T-cell (primary cell): Measurements from ENCODE around the gene TACSTD2. TPM values are rescaled to one million over a fixed set of nuclear protein-coding genes. Genes with fewer than 3 reads are reported as not detected.
"Not testable (repeated sequence)": the region's sequence is repeated elsewhere in the genome, so short reads cannot be mapped to it uniquely, and the experiment has no call there.

Experiments
- ATAC-seq, 4 experiments: fragments of 200-7000 bp in 3 of 4; fragments of 150-1000 bp in 1 of 4; cut with Tn5 transposase; replicated peaks in 1 of 4; 1 replicate in 3 of 4; 2 replicates in 1 of 4; pipeline ENCODE4 v1.10.0; 2021; ENCODE audit warnings: moderate library complexity in 3 of 4, mild to moderate bottlenecking in 2 of 4, moderate number of reproducible peaks in 1 of 4
- CTCF ChIA-PET, 2 donors: fragments of 300-600 bp; sonication (Branson Sonifier 250); formaldehyde crosslinking; loops; one replicate each; lab custom pipeline; 2022; ENCODE audit warnings: antibody characterized with exemption in 2 of 2; lab: Charles Lee
- POLR2A ChIA-PET, 2 donors: fragments of 300-600 bp; sonication (Branson Sonifier 250); formaldehyde crosslinking; loops; one replicate each; lab custom pipeline; 2022; ENCODE audit warnings: antibody characterized with exemption in 2 of 2; lab: Charles Lee
- DNase-seq, 35 experiments: peaks; one replicate each; pipeline versions ENCODE4 v3.0.0 to v3.0.0-alpha.2; 2013 to 2023
- H3K27ac ChIP-seq: one replicate; pipeline ENCODE4 v1.5.1; 2013; ENCODE audit warnings: low read length
- H3K27me3 ChIP-seq, 2 experiments: replicated peaks in 1 of 2; 1 replicate in 1 of 2; 2 replicates in 1 of 2; pipeline versions ENCODE4 v1.6.1 to v1.7.0; 2013; ENCODE audit warnings: low read length in 1 of 2, mixed read lengths in 1 of 2; ENCODE audit not compliant: control insufficient read depth in 2 of 2, insufficient read depth in 2 of 2; ENCODE audit errors: extremely low read depth in 1 of 2
- H3K36me3 ChIP-seq, 2 donors: 1 replicate in 1 of 2; 2 replicates in 1 of 2; pipeline versions ENCODE4 v1.6.1 to v1.7.0; 2013; ENCODE audit warnings: low read length in 1 of 2; ENCODE audit not compliant: control insufficient read depth in 2 of 2, insufficient read depth in 1 of 2; ENCODE audit errors: extremely low read depth in 1 of 2
- H3K4me1 ChIP-seq, 2 experiments: 1 replicate in 1 of 2; 2 replicates in 1 of 2; pipeline versions ENCODE4 v1.6.1 to v1.7.0; 2013; ENCODE audit warnings: low read length in 2 of 2, mixed read lengths in 1 of 2; ENCODE audit not compliant: insufficient read depth in 2 of 2, control insufficient read depth in 1 of 2; ENCODE audit errors: extremely low read depth in 1 of 2
- H3K4me3 ChIP-seq, 2 donors: 1 replicate in 1 of 2; 2 replicates in 1 of 2; pipeline versions ENCODE4 v1.5.1 to v1.7.0; 2013; ENCODE audit warnings: mild to moderate bottlenecking in 2 of 2, low read length in 1 of 2, moderate library complexity in 1 of 2; ENCODE audit not compliant: control insufficient read depth in 1 of 2; ENCODE audit errors: extremely low read depth in 1 of 2
- H3K9me3 ChIP-seq: 2 replicates; pipeline ENCODE4 v1.7.0; 2013
- H3K27ac Mint-ChIP-seq, 2 donors: one replicate each; pipeline ENCODE4 v1.8.0; 2020 to 2021; ENCODE audit warnings: mild to moderate bottlenecking in 2 of 2, mixed read lengths in 2 of 2
- H3K27me3 Mint-ChIP-seq, 2 donors: one replicate each; pipeline ENCODE4 v1.8.0; 2021 to 2022; ENCODE audit warnings: mixed read lengths in 2 of 2
- H3K36me3 Mint-ChIP-seq: one replicate; pipeline ENCODE4 v1.8.0; 2021; ENCODE audit warnings: mixed read lengths
- H3K4me1 Mint-ChIP-seq, 3 donors: one replicate each; pipeline ENCODE4 v1.8.0; 2020 to 2022; ENCODE audit warnings: mixed read lengths in 3 of 3, mild to moderate bottlenecking in 1 of 3
- H3K4me3 Mint-ChIP-seq, 3 donors: one replicate each; pipeline ENCODE4 v1.8.0; 2020 to 2022; ENCODE audit warnings: mild to moderate bottlenecking in 3 of 3, mixed read lengths in 3 of 3, moderate library complexity in 3 of 3
- H3K9me3 Mint-ChIP-seq, 3 donors: one replicate each; pipeline ENCODE4 v1.8.0; 2020 to 2022; ENCODE audit warnings: mixed read lengths in 3 of 3
- WGBS: methylation state at CpG from one replicate; pipeline ENCODE4 v1.1.5; 2013; ENCODE audit warnings: missing lambda C conversion rate; ENCODE audit not compliant: insufficient coverage; 5-methylcytosine and 5-hydroxymethylcytosine counted together
- total RNA-seq, 35 experiments: library from RNA in 6 of 35; stranded (reverse) in 6 of 35; fragments of 120-200 nt in 1 of 35; gene quantifications; one replicate each; pipeline versions ENCODE4 v1.2.1 to v1.2.4 and lab custom pipeline; 2013 to 2026

Gene TACSTD2
- total RNA-seq, 5 donors from 2014 or later (not counting 1 experiment from before 2014, with no cell fraction given), result 0.16 to 0.38 (median 0.25) TPM; not detected in 2

- H3K27ac Mint-ChIP-seq, result no peak overlapping the region
- ATAC-seq (no peak), DNase-seq (no peak)
- no peaks in the 10 kb centered on the region for H3K9me3 Mint-ChIP-seq
- H3K4me3 Mint-ChIP-seq, result no peak overlapping the region
- H3K4me1 Mint-ChIP-seq, result peaks cover 10 to 29% (median 18%) of the 10 kb centered on the region in 3 donors
- Histone ChIP-seq H3K27me3 (no peaks in the 10 kb centered on the region), H3K36me3 (peaks cover 0 to 5% of the 10 kb centered on the region in 2 donors), H3K9me3 (no peaks in the 10 kb centered on the region), H3K4me3 (no peak overlapping the region), H3K27ac (no peak overlapping the region), H3K4me1 (peaks cover 0 to 2% of the 10 kb centered on the region in 2 experiments)
- ChIA-PET CTCF (interaction anchor here in 1 of 2 donors (1.0 to 4.5 kb wide), 4 partner anchors 9 to 24 kb away, joined by 3 to 18 read pairs (median 6); no protein-coding TSS in a partner anchor), POLR2A (no interaction called here)
- WGBS, result no CpG with 5 or more reads among the region's 2 CpGs
- H3K27me3 Mint-ChIP-seq, result no peaks in the 10 kb centered on the region
- H3K36me3 Mint-ChIP-seq, result peaks cover 3% of the 10 kb centered on the region
Measured at GRCh38 chr1:58539553-58539952, 37.5 kb downstream of the TACSTD2 start.

GRCh38 chr1:58538821-58539220 is 38.2 kb downstream of the TACSTD2 start:
- CTCF ChIA-PET, result interaction anchor here in 1 of 2 donors (0.7 to 4.5 kb wide), 4 partner anchors 10 to 39 kb away, joined by 3 to 18 read pairs (median 6); no protein-coding TSS in a partner anchor
- H3K36me3 Mint-ChIP-seq, result peaks cover 3% of the 10 kb centered on the region
- H3K9me3 ChIP-seq, result no peaks in the 10 kb centered on the region
- POLR2A ChIA-PET, result no interaction called here
- no peak for DNase-seq
- no CpG with 5 or more reads among the region's 3 CpGs for WGBS
- no peaks in the 10 kb centered on the region for H3K9me3 Mint-ChIP-seq
- H3K4me3 ChIP-seq, result no peak overlapping the region
- no peaks in the 10 kb centered on the region for H3K27me3 ChIP-seq
- no peak for ATAC-seq
- no peaks in the 10 kb centered on the region for H3K4me1 ChIP-seq
- H3K36me3 ChIP-seq, result peaks cover 0 to 5% of the 10 kb centered on the region in 2 donors
- H3K27me3 Mint-ChIP-seq, result no peaks in the 10 kb centered on the region
- no peak overlapping the region for H3K4me3 Mint-ChIP-seq
- H3K27ac Mint-ChIP-seq, result no peak overlapping the region
- H3K27ac ChIP-seq, result no peak overlapping the region
- H3K4me1 Mint-ChIP-seq, result peaks cover 10 to 29% (median 12%) of the 10 kb centered on the region in 3 donors

GRCh38 chr1:58531842-58532241 is 45.2 kb downstream of the TACSTD2 start:
- H3K9me3 ChIP-seq, CTCF ChIA-PET, H3K36me3 ChIP-seq, H3K27ac Mint-ChIP-seq, H3K4me1 Mint-ChIP-seq, POLR2A ChIA-PET, H3K4me3 ChIP-seq, ATAC-seq, H3K27me3 ChIP-seq, H3K4me1 ChIP-seq, H3K4me3 Mint-ChIP-seq, H3K27ac ChIP-seq, H3K9me3 Mint-ChIP-seq, DNase-seq, H3K27me3 Mint-ChIP-seq: not testable (repeated sequence)
- H3K36me3 Mint-ChIP-seq, result peaks cover 20% of the 10 kb centered on the region
- no CpG with 5 or more reads among the region's 1 CpG for WGBS

GRCh38 chr1:58529284-58529683 is 47.8 kb downstream of the TACSTD2 start:
- peaks cover 30% of the 10 kb centered on the region for H3K36me3 Mint-ChIP-seq
- H3K27me3 ChIP-seq, result no peaks in the 10 kb centered on the region
- no peaks in the 10 kb centered on the region for H3K9me3 Mint-ChIP-seq
- ChIA-PET CTCF (no interaction called here), POLR2A (no interaction called here)
- H3K27ac ChIP-seq, result no peak overlapping the region
- H3K9me3 ChIP-seq, result no peaks in the 10 kb centered on the region
- H3K27ac Mint-ChIP-seq, result no peak overlapping the region
- no peaks in the 10 kb centered on the region for H3K4me1 ChIP-seq
- ATAC-seq, result no peak
- H3K4me3 Mint-ChIP-seq, result no peak overlapping the region
- H3K4me3 ChIP-seq, result no peak overlapping the region
- no peaks in the 10 kb centered on the region for H3K27me3 Mint-ChIP-seq
- H3K4me1 Mint-ChIP-seq, result peaks cover 0 to 4% (median 2%) of the 10 kb centered on the region in 3 donors
- DNase-seq, result no peak
- WGBS, result no CpG with 5 or more reads among the region's 1 CpG
- H3K36me3 ChIP-seq, result peaks cover 0 to 9% of the 10 kb centered on the region in 2 donors

- Mint-ChIP-seq H3K36me3 (peaks cover 35% of the 10 kb centered on the region), H3K27ac (no peak overlapping the region), H3K27me3 (no peaks in the 10 kb centered on the region), H3K4me1 (peaks cover 0 to 4% (median 2%) of the 10 kb centered on the region in 3 donors), H3K4me3 (no peak overlapping the region), H3K9me3 (no peaks in the 10 kb centered on the region)
- no peak overlapping the region for H3K27ac ChIP-seq
- no peaks in the 10 kb centered on the region for H3K27me3 ChIP-seq
- no peaks in the 10 kb centered on the region for H3K4me1 ChIP-seq
- DNase-seq (no peak), ATAC-seq (no peak)
- no peaks in the 10 kb centered on the region for H3K9me3 ChIP-seq
- no peak overlapping the region for H3K4me3 ChIP-seq
- H3K36me3 ChIP-seq, result peaks cover 0 to 12% of the 10 kb centered on the region in 2 donors
- ChIA-PET POLR2A (no interaction called here), CTCF (interaction anchor here (0.9 to 2.3 kb wide), 4 partner anchors 8 to 18 kb away, joined by 3 to 13 read pairs (median 5); partner anchors contain the start of gene OMA1 (in 1 of the 2))
- WGBS, result no CpG with 5 or more reads among the region's 3 CpGs
Measured at GRCh38 chr1:58528518-58528917, 48.5 kb downstream of the TACSTD2 start.

Other genes with a start within 250 kb of the TACSTD2 start
- gene OMA1, start 30.5 kb downstream of the TACSTD2 start, total RNA-seq, result 10 to 100 TPM; 31.3 to 50.4 (median 43.9) TPM
- gene MYSM1, start 122.8 kb upstream of the TACSTD2 start, total RNA-seq, result 10 to 100 TPM; 50.1 to 65.5 (median 53.8) TPM
- gene JUN, start 206.8 kb upstream of the TACSTD2 start, total RNA-seq, result 1,000 to 10,000 TPM in 1 of 5 donors, 100 to 1,000 TPM in 1, 10 to 100 TPM in 3; 43.2 to 1,335 (median 56.6) TPM